IMR-90 (cell line): ENCODE measurements around the gene PLEKHA4. TPM values are rescaled to one million over a fixed set of nuclear protein-coding genes. Genes with fewer than 3 reads are reported as not detected.

Source experiments
- ATAC-seq: fragments of 200-7000 bp; cut with Tn5 transposase; 2 replicates; pipeline ENCODE4 v1.9.1; 2020; ENCODE audit warnings: low read depth, mild to moderate bottlenecking, moderate library complexity
- BruUV-seq: library from RNA; stranded (reverse); fragments of 400-500 nt; replicated peaks from 2 replicates; lab custom pipeline; 2021; lab: Mats Ljungman, UMichigan
- CTCF ChIA-PET: fragments of 300-600 bp; formaldehyde crosslinking; extraction: SDS; loops from one replicate; lab custom pipeline; 2021; ENCODE audit warnings: antibody characterized with exemption; lab: Yijun Ruan, JAX
- POLR2A ChIA-PET: fragments of 300-600 bp; sonication (Branson Sonifier 250); formaldehyde crosslinking; loops from one replicate; lab custom pipeline; 2022; ENCODE audit warnings: antibody characterized with exemption; ENCODE audit not compliant: unreplicated experiment; lab: Charles Lee
- DNase-seq: peaks from one replicate; pipeline ENCODE4 v3.0.0; 2013
- H2AFZ ChIP-seq: replicated peaks from 2 replicates; pipeline ENCODE3; 2013; ENCODE audit warnings: low read length, mild to moderate bottlenecking; ENCODE audit not compliant: poor library complexity
- H2AK5ac ChIP-seq: 2 replicates; pipeline ENCODE4 v1.6.1; 2013; ENCODE audit warnings: low read depth, low read length, inconsistent platforms
- H2AK9ac ChIP-seq: replicated peaks from 2 replicates; pipeline ENCODE3; 2013; ENCODE audit warnings: mild to moderate bottlenecking, low read depth, low read length, moderate library complexity; ENCODE audit not compliant: poor library complexity
- H2BK120ac ChIP-seq: 2 replicates; pipeline ENCODE4 v1.6.1; 2013; ENCODE audit warnings: low read depth, low read length, inconsistent platforms
- H2BK15ac ChIP-seq: 3 replicates; pipeline ENCODE4 v1.6.1; 2013; ENCODE audit warnings: low read depth, low read length, inconsistent platforms
- H2BK20ac ChIP-seq: 2 replicates; pipeline ENCODE4 v1.6.1; 2013; ENCODE audit warnings: low read depth, mild to moderate bottlenecking, inconsistent platforms, low read length, moderate library complexity
- H2BK5ac ChIP-seq: 2 replicates; pipeline ENCODE4 v1.6.1; 2013; ENCODE audit warnings: mild to moderate bottlenecking, low read depth, low read length, inconsistent platforms; ENCODE audit not compliant: poor library complexity, severe bottlenecking
- H3K14ac ChIP-seq: replicated peaks from 2 replicates; pipeline ENCODE4 v1.6.1; 2013; ENCODE audit warnings: low read depth, low read length, inconsistent platforms
- H3K18ac ChIP-seq: 2 replicates; pipeline ENCODE4 v1.6.1; 2013; ENCODE audit warnings: low read depth, low read length, control low read depth
- H3K23ac ChIP-seq: 2 replicates; pipeline ENCODE4 v1.6.1; 2013; ENCODE audit warnings: low read depth, low read length, inconsistent platforms
- H3K27ac ChIP-seq: 2 replicates; pipeline ENCODE4 v1.5.1; 2013; ENCODE audit warnings: mild to moderate bottlenecking, control low read depth, low read length; ENCODE audit not compliant: insufficient read depth
- H3K27me3 ChIP-seq: 2 replicates; pipeline ENCODE4 v1.6.1; 2013; ENCODE audit warnings: low read length; ENCODE audit not compliant: control insufficient read depth, insufficient read depth
- H3K36me3 ChIP-seq: 2 replicates; pipeline ENCODE4 v1.6.1; 2013; ENCODE audit warnings: low read length, mixed read lengths; ENCODE audit not compliant: control insufficient read depth, insufficient read depth
- H3K4ac ChIP-seq: 2 replicates; pipeline ENCODE4 v1.6.1; 2013; ENCODE audit warnings: low read depth, low read length, inconsistent platforms
- H3K4me1 ChIP-seq: 2 replicates; pipeline ENCODE4 v1.6.1; 2013; ENCODE audit warnings: low read length, mixed read lengths; ENCODE audit not compliant: control insufficient read depth, insufficient read depth
- H3K4me2 ChIP-seq: 2 replicates; pipeline ENCODE4 v1.6.1; 2013; ENCODE audit warnings: low read depth, mild to moderate bottlenecking, control low read depth, low read length, moderate library complexity
- H3K4me3 ChIP-seq: 2 replicates; pipeline ENCODE4 v1.5.1; 2013; ENCODE audit warnings: low read depth, mild to moderate bottlenecking, control low read depth, low read length, moderate library complexity; ENCODE audit not compliant: insufficient read depth
- H3K56ac ChIP-seq: 2 replicates; pipeline ENCODE4 v1.6.1; 2013; ENCODE audit warnings: low read length, inconsistent platforms; ENCODE audit not compliant: insufficient read depth; ENCODE audit errors: extremely low read depth
- H3K79me1 ChIP-seq, 2 experiments: 2 replicates each; pipeline ENCODE4 v1.6.1; 2013; ENCODE audit warnings: low read length in 2 of 2, inconsistent platforms in 1 of 2, low read depth in 1 of 2
- H3K9ac ChIP-seq: 2 replicates; pipeline ENCODE4 v1.6.1; 2013; ENCODE audit warnings: low read depth, low read length, control low read depth
- H3K9me1 ChIP-seq: 2 replicates; pipeline ENCODE4 v1.6.1; 2013; ENCODE audit warnings: low read length, inconsistent platforms; ENCODE audit not compliant: insufficient read depth
- H3K9me3 ChIP-seq: 2 replicates; pipeline ENCODE4 v1.6.1; 2013; ENCODE audit warnings: low read length; ENCODE audit not compliant: control insufficient read depth, insufficient read depth
- H4K20me1 ChIP-seq: 2 replicates; pipeline ENCODE4 v1.6.1; 2013; ENCODE audit warnings: low read length, inconsistent platforms; ENCODE audit not compliant: insufficient read depth
- H4K5ac ChIP-seq: 2 replicates; pipeline ENCODE4 v1.6.1; 2013; ENCODE audit warnings: mild to moderate bottlenecking, low read depth, low read length, control low read depth
- H4K8ac ChIP-seq, 2 experiments: 2 replicates each; pipeline ENCODE4 v1.6.1; 2013; ENCODE audit warnings: low read depth in 2 of 2, low read length in 2 of 2, control low read depth in 1 of 2, inconsistent platforms in 1 of 2
- H4K91ac ChIP-seq: 2 replicates; pipeline ENCODE4 v1.6.1; 2013; ENCODE audit warnings: low read depth, low read length, inconsistent platforms; ENCODE audit not compliant: insufficient read depth
- CEBPB ChIP-seq: IDR thresholded peaks from 2 replicates; pipeline ENCODE4 v1.6.1; 2012; ENCODE audit warnings: low read depth, low read length, improper control_type of control experiment
- CHD1 ChIP-seq: IDR thresholded peaks from 2 replicates; pipeline ENCODE4 v1.6.1; 2012; ENCODE audit warnings: low read depth, low read length, improper control_type of control experiment
- MAFK ChIP-seq: IDR thresholded peaks from 2 replicates; pipeline ENCODE4 v1.6.1; 2012; ENCODE audit warnings: low read depth, low read length, improper control_type of control experiment
- MAZ ChIP-seq: IDR thresholded peaks from 2 replicates; pipeline ENCODE4 v1.6.1; 2012; ENCODE audit warnings: low read depth, mild to moderate bottlenecking, low read length, improper control_type of control experiment, moderate library complexity, borderline replicate concordance
- RAD21 ChIP-seq: IDR thresholded peaks from 2 replicates; pipeline ENCODE4 v1.6.1; 2012; ENCODE audit warnings: low read length, improper control_type of control experiment
- RFX5 ChIP-seq: IDR thresholded peaks from 2 replicates; pipeline ENCODE4 v1.8.0; 2012; ENCODE audit warnings: low read depth, mild to moderate bottlenecking, low read length, moderate library complexity
- SMC3 ChIP-seq: fragments of 150-350 bp; IDR thresholded peaks from 2 replicates; pipeline ENCODE4 v1.6.1; 2016; ENCODE audit warnings: low read depth, mild to moderate bottlenecking, antibody characterized with exemption, low read length, moderate library complexity
- WGBS, 2 experiments: methylation state at CpG; one replicate each; pipeline versions ENCODE4 v1.1.5 to v1.1.7; 2013; ENCODE audit warnings: missing lambda C conversion rate in 2 of 2; ENCODE audit not compliant: insufficient read length in 1 of 2; ENCODE audit errors: extremely low coverage in 2 of 2; 5-methylcytosine and 5-hydroxymethylcytosine counted together
- dilution Hi-C: fragments of 300-500 bp; cut with HindIII; formaldehyde crosslinking; loops from one replicate; pipeline ENCODE4 v1.14.3; 2018; ENCODE audit warnings: low sequenced_read_pairs; ENCODE audit not compliant: unreplicated experiment
- in situ Hi-C: fragments of 300-500 bp; cut with MboI; formaldehyde crosslinking; loops from 3 replicates; pipeline ENCODE4 v1.14.3; 2019; ENCODE audit warnings: low sequenced_read_pairs, inconsistent platforms, mixed read lengths
- intact Hi-C: fragments of 100-400 bp; cut with micrococcal nuclease; formaldehyde crosslinking; loops from 2 replicates; pipeline ENCODE4 v1.10.0; 2022
- polyA plus RNA-seq, 3 experiments: library from polyadenylated mRNA; depleted of rRNA; stranded (reverse); fragments of >200 nt; gene quantifications; 2 replicates each; pipeline ENCODE4 v1.2.3, GENCODE V29; 2012; ENCODE audit warnings: low replicate concordance in 1 of 3
- total RNA-seq: library from RNA; depleted of rRNA; stranded (reverse); fragments of >200 nt; gene quantifications from 2 replicates; pipeline ENCODE4 v1.2.3, GENCODE V29; 2012
- TF ChIP-seq, protein P1 (sequence below): conservative IDR thresholded peaks from 2 replicates; pipeline ENCODE4 v1.5.1; 2012; ENCODE audit warnings: mild to moderate bottlenecking, low read depth, low read length, improper control_type of control experiment
- TF ChIP-seq, protein P2 (sequence below): fragments of 150-350 bp; IDR thresholded peaks from 2 replicates; pipeline ENCODE4 v1.6.1; 2017; ENCODE audit warnings: mild to moderate bottlenecking, antibody characterized with exemption, low read length, low read depth

Gene PLEKHA4
- total and polyA plus RNA-seq, 2 of the 4 experiments (the other 2 are of a cell fraction), result 4.5 to 14.4 TPM

DNA sequence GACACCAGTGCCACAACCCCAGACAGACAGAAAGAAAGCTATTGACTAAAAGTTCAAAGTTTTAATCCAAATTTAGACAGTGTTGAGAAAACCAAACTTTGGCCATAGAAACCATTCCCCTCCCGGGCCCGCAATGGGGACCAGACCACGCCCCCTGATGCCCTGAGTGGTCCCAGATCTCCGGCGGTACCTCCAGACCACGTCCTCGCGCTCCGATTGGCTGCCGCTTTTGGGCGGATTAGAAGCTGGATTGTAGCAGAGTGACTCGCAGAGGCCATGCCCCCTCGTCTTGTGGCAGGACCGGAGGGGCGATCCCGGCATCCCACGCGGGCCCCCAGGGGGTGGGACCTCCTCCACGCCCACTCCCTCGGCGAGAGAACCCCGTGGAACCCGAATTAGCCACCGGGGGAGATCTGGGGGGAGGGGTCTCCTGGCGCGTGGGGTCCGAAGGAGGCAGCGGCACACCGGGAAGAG lies 31.3 kb downstream of the PLEKHA4 start:
- TF ChIP-seq RAD21 (no peak), MAZ (no peak), SMC3 (no peak), CEBPB (no peak), MAFK (no peak), CHD1 (no peak), RFX5 (no peak)
- TF ChIP-seq, protein P1, sequence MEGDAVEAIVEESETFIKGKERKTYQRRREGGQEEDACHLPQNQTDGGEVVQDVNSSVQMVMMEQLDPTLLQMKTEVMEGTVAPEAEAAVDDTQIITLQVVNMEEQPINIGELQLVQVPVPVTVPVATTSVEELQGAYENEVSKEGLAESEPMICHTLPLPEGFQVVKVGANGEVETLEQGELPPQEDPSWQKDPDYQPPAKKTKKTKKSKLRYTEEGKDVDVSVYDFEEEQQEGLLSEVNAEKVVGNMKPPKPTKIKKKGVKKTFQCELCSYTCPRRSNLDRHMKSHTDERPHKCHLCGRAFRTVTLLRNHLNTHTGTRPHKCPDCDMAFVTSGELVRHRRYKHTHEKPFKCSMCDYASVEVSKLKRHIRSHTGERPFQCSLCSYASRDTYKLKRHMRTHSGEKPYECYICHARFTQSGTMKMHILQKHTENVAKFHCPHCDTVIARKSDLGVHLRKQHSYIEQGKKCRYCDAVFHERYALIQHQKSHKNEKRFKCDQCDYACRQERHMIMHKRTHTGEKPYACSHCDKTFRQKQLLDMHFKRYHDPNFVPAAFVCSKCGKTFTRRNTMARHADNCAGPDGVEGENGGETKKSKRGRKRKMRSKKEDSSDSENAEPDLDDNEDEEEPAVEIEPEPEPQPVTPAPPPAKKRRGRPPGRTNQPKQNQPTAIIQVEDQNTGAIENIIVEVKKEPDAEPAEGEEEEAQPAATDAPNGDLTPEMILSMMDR, result no peak
- TF ChIP-seq, protein P2, sequence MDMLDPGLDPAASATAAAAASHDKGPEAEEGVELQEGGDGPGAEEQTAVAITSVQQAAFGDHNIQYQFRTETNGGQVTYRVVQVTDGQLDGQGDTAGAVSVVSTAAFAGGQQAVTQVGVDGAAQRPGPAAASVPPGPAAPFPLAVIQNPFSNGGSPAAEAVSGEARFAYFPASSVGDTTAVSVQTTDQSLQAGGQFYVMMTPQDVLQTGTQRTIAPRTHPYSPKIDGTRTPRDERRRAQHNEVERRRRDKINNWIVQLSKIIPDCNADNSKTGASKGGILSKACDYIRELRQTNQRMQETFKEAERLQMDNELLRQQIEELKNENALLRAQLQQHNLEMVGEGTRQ, result no peak
- dilution Hi-C loops (no loop called here), in situ Hi-C loops (loop anchor here (5.0 to 10.0 kb wide), 2 partner anchors 45 to 192 kb away; partner anchors contain the start of gene CA11), intact Hi-C loops (no loop called here)
- Histone ChIP-seq H3K18ac (no peak overlapping the region), H4K8ac (peak overlapping the region in 1 of 2 experiments; percentile 46; a peak in 1 of 4 replicates), H3K23ac (no peak overlapping the region), H3K4me2 (peak overlapping the region; percentile 86), H3K79me1 (0 out of 4 replicates have a peak, but pooled peaks cover 0 to 4% of the 10 kb centered on the region in 2 experiments), H3K56ac (no peak overlapping the region), H3K27ac (peak overlapping the region; percentile 8; the same call in 1 of the 2 replicates), H2AK5ac (no peak overlapping the region), H3K4ac (no peak overlapping the region; the same call in 1 of the 2 replicates), H4K20me1 (no peaks in the 10 kb centered on the region), H2AFZ (peak overlapping the region; percentile 70), H2BK15ac (no peak overlapping the region), H3K9me3 (no peaks in the 10 kb centered on the region), H2AK9ac (peak overlapping the region; percentile 56), H3K4me1 (peaks cover 12% of the 10 kb centered on the region), H2BK120ac (no peak overlapping the region), H4K5ac (0 out of 2 replicates have a peak overlapping the region, but pooled peaks have one; percentile 42), H3K9me1 (no peaks in the 10 kb centered on the region), H3K36me3 (peaks cover 8% of the 10 kb centered on the region), H4K91ac (0 out of 2 replicates have a peak overlapping the region, but pooled peaks have one; percentile 1), H3K4me3 (peak overlapping the region; percentile 14; the same call in 1 of the 2 replicates), H2BK5ac (no peak overlapping the region), H3K27me3 (no peaks in the 10 kb centered on the region), H3K9ac (no peak overlapping the region), H3K14ac (no peak overlapping the region), H2BK20ac (no peak overlapping the region)
- ChIA-PET POLR2A (interaction anchor here (0.5 kb wide), 1 partner anchor 117 kb away, joined by 7 read pairs; no protein-coding TSS in a partner anchor), CTCF (interaction anchor here (2.0 kb wide), 1 partner anchor 42 kb away, joined by 14 read pairs; no protein-coding TSS in a partner anchor)
- WGBS, 2 experiments, result 40% methylated on average over 2 of the region's 29 CpGs; no CpG with 5 or more reads in 1 of the 2 experiments
- DNase-seq (peak; percentile 78), ATAC-seq (peak; percentile 94)
- BruUV-seq, result no TSS peak
